ENCODE results near the gene ADK.

DNA sequence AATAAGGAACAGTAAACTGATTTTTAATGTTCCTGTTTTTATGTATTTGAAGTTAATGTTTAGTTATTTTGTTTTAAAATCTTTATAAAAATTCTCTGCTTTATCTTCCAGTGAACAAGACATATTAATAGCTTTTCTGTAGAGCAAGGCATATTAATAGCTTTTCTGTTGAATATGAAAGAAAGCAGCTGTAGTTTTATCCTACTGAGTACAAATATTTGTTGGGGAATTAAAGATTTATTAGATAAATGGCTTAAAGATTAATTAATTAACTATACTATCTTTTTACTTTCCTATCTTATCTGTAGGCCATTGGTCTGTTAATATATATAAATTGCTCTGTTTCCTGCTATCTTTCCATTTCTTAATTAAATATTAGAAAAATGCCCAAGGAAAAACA is 299.6 kb downstream of the ADK start:
- TF ChIP-seq, protein P1, sequence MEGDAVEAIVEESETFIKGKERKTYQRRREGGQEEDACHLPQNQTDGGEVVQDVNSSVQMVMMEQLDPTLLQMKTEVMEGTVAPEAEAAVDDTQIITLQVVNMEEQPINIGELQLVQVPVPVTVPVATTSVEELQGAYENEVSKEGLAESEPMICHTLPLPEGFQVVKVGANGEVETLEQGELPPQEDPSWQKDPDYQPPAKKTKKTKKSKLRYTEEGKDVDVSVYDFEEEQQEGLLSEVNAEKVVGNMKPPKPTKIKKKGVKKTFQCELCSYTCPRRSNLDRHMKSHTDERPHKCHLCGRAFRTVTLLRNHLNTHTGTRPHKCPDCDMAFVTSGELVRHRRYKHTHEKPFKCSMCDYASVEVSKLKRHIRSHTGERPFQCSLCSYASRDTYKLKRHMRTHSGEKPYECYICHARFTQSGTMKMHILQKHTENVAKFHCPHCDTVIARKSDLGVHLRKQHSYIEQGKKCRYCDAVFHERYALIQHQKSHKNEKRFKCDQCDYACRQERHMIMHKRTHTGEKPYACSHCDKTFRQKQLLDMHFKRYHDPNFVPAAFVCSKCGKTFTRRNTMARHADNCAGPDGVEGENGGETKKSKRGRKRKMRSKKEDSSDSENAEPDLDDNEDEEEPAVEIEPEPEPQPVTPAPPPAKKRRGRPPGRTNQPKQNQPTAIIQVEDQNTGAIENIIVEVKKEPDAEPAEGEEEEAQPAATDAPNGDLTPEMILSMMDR (IDR thresholded peaks at IDR 0.05) = no peak
- no peak for TF ChIP-seq POLR2A (IDR thresholded peaks at IDR 0.05)

Measured in thyroid gland (tissue), 4 donors.